ENCODE measurements around the gene BRD9. TPM values are rescaled to one million over a fixed set of nuclear protein-coding genes. Genes with fewer than 3 reads are reported as not detected.

Gene BRD9
- total RNA-seq, 2 donors from 2014 or later = 58.2 to 67.9 TPM

DNA sequence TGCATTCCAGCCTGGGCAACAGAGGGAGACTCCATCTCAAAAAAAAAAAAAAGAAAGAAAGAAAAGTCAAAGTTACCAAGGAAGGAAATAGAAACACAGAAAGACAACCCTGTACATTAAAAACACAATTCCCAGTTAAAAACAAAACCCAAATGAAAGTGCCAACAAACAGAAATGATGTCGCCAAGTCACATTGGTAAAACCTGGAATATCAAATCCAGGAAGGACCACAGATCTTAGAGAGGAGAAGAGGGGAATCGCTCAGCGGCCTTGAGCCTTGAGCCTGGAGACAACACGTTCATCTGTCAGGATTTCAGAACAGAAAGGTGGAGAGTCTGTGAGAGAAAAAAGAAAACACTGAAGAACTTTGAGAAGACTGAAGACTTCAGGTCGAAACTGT lies 40.6 kb downstream of the BRD9 start:
- Mint-ChIP-seq H3K27ac (no peak overlapping the region), H3K36me3 (ENCODE audit: low read depth) (peaks cover 2% of the 10 kb centered on the region), H3K4me3 (no peak overlapping the region), H3K4me1 (no peaks in the 10 kb centered on the region), H3K27me3 (ENCODE audit: insufficient read depth) (no peaks in the 10 kb centered on the region), H3K9me3 (no peaks in the 10 kb centered on the region)
- no peaks in the 10 kb centered on the region for H3K4me1 ChIP-seq (ENCODE audit: control insufficient read depth, insufficient read depth, low read length)
- WGBS, 2 experiments (ENCODE audit: insufficient coverage in 1 of 2, insufficient read length in 1 of 2) = 87 to 93% methylated on average over 5 of the region's 5 CpGs
- no peaks in the 10 kb centered on the region for H3K27me3 ChIP-seq (ENCODE audit: control insufficient read depth, insufficient read depth, low read length, poor library complexity, severe bottlenecking)
- no peak for DNase-seq
- H3K4me3 ChIP-seq (ENCODE audit: low read length) = no peak overlapping the region
- TF ChIP-seq, protein P1, sequence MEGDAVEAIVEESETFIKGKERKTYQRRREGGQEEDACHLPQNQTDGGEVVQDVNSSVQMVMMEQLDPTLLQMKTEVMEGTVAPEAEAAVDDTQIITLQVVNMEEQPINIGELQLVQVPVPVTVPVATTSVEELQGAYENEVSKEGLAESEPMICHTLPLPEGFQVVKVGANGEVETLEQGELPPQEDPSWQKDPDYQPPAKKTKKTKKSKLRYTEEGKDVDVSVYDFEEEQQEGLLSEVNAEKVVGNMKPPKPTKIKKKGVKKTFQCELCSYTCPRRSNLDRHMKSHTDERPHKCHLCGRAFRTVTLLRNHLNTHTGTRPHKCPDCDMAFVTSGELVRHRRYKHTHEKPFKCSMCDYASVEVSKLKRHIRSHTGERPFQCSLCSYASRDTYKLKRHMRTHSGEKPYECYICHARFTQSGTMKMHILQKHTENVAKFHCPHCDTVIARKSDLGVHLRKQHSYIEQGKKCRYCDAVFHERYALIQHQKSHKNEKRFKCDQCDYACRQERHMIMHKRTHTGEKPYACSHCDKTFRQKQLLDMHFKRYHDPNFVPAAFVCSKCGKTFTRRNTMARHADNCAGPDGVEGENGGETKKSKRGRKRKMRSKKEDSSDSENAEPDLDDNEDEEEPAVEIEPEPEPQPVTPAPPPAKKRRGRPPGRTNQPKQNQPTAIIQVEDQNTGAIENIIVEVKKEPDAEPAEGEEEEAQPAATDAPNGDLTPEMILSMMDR (conservative IDR thresholded peaks at IDR 0.05) = no peak
- H3K27ac ChIP-seq (ENCODE audit: low read depth, low read length) = no peak overlapping the region
- no peaks in the 10 kb centered on the region for H3K36me3 ChIP-seq (ENCODE audit: control insufficient read depth, insufficient read depth, low read length)
- H3K9me3 ChIP-seq (ENCODE audit: control insufficient read depth, low read length) = no peaks in the 10 kb centered on the region
- H3K9ac ChIP-seq (ENCODE audit: extremely low read depth, low read length, poor library complexity, severe bottlenecking) = no peak overlapping the region

DNA sequence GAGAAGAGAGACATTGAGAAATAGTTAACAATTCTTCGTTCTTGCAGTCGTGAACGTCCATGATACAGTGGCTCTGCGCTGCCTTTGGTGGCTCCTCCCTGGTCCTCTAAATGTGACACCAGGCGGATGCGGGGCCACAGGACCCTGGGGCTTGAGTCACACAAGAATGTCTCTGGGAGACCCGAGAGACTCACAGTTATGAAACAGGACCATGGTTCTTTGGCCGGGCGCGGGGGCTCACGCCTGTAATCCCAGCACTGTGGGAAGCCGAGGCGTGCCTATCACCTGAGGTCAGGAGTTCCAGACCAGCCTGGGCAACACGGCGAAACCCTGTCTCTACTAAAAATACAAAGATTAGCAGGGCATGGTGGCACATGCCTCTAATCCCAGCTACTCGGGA lies 41.0 kb downstream of the BRD9 start:
- no peaks in the 10 kb centered on the region for H3K9me3 Mint-ChIP-seq
- no peaks in the 10 kb centered on the region for H3K27me3 Mint-ChIP-seq (ENCODE audit: insufficient read depth)
- no peaks in the 10 kb centered on the region for H3K27me3 ChIP-seq (ENCODE audit: control insufficient read depth, insufficient read depth, low read length, poor library complexity, severe bottlenecking)
- TF ChIP-seq, protein P1 (conservative IDR thresholded peaks at IDR 0.05) = no peak
- H3K9me3 ChIP-seq (ENCODE audit: control insufficient read depth, low read length) = no peaks in the 10 kb centered on the region
- no peak overlapping the region for H3K9ac ChIP-seq (ENCODE audit: extremely low read depth, low read length, poor library complexity, severe bottlenecking)
- no peaks in the 10 kb centered on the region for H3K36me3 ChIP-seq (ENCODE audit: control insufficient read depth, insufficient read depth, low read length)
- WGBS, 2 experiments (ENCODE audit: insufficient coverage in 1 of 2, insufficient read length in 1 of 2) = 93% methylated on average over 15 to 16 of the region's 16 CpGs
- H3K36me3 Mint-ChIP-seq (ENCODE audit: low read depth) = peaks cover 2% of the 10 kb centered on the region
- no peaks in the 10 kb centered on the region for H3K4me1 ChIP-seq (ENCODE audit: control insufficient read depth, insufficient read depth, low read length)
- H3K27ac ChIP-seq (ENCODE audit: low read depth, low read length) = no peak overlapping the region
- DNase-seq = no peak
- H3K4me1 Mint-ChIP-seq = no peaks in the 10 kb centered on the region
- no peak overlapping the region for H3K4me3 Mint-ChIP-seq
- no peak overlapping the region for H3K27ac Mint-ChIP-seq
- no peak overlapping the region for H3K4me3 ChIP-seq (ENCODE audit: low read length)

DNA sequence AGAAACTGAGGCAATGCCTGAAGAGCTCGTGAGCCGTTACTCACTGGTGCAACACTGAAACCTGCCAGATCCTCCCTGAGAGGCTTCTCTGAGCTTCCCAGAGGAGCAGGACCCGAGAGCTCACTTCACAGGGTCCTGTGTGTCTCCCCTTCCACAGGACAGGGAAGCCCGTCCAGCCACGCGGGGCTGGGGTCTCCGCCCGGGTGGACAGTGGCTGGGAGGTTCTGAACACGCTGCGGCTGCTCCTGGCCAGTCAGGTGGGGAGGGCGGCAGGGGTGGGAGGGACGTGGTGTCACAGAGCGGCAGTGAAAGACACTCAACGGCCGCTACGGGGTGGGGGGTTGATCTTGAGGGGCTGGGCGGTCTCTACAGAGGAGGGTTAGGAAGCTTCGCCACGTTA lies 41.5 kb downstream of the BRD9 start:
- no peak for DNase-seq
- no peaks in the 10 kb centered on the region for H3K4me1 ChIP-seq (ENCODE audit: control insufficient read depth, insufficient read depth, low read length)
- Mint-ChIP-seq H3K9me3 (no peaks in the 10 kb centered on the region), H3K27me3 (ENCODE audit: insufficient read depth) (no peaks in the 10 kb centered on the region), H3K4me3 (no peak overlapping the region), H3K27ac (no peak overlapping the region), H3K4me1 (no peaks in the 10 kb centered on the region), H3K36me3 (ENCODE audit: low read depth) (peaks cover 2% of the 10 kb centered on the region)
- no peaks in the 10 kb centered on the region for H3K36me3 ChIP-seq (ENCODE audit: control insufficient read depth, insufficient read depth, low read length)
- no peak overlapping the region for H3K27ac ChIP-seq (ENCODE audit: low read depth, low read length)
- no peak overlapping the region for H3K9ac ChIP-seq (ENCODE audit: extremely low read depth, low read length, poor library complexity, severe bottlenecking)
- H3K4me3 ChIP-seq (ENCODE audit: low read length) = no peak overlapping the region
- TF ChIP-seq, protein P1 (conservative IDR thresholded peaks at IDR 0.05) = no peak
- 89 to 92% methylated on average over 18 to 19 of the region's 19 CpGs for WGBS, 2 experiments (ENCODE audit: insufficient coverage in 1 of 2, insufficient read length in 1 of 2)
- no peaks in the 10 kb centered on the region for H3K9me3 ChIP-seq (ENCODE audit: control insufficient read depth, low read length)
- no peaks in the 10 kb centered on the region for H3K27me3 ChIP-seq (ENCODE audit: control insufficient read depth, insufficient read depth, low read length, poor library complexity, severe bottlenecking)
